Activated CD4-positive, alpha-beta T cell treated with anti-CD3 and anti-CD28 coated beads, Interleukin-2, amount 10 ng/mL, durations not matched to agents 24 days and 14 days (primary cell): ENCODE results near the gene UMPS. TPM values are rescaled to one million over a fixed set of nuclear protein-coding genes. Genes with fewer than 3 reads are reported as not detected.
A peak's percentile ranks its signal among the peaks of the same experiment; 100 is the strongest.

Source experiments
- DNase-seq: peaks from one replicate; pipeline ENCODE4 v3.0.0; 2022
- H3K27ac Mint-ChIP-seq: one replicate; pipeline ENCODE4 v1.8.0; 2022; ENCODE audit warnings: mild to moderate bottlenecking, mixed read lengths
- H3K27me3 Mint-ChIP-seq: one replicate; pipeline ENCODE4 v1.8.0; 2022; ENCODE audit warnings: mixed read lengths
- H3K36me3 Mint-ChIP-seq: one replicate; pipeline ENCODE4 v1.8.0; 2022; ENCODE audit warnings: low read depth, mild to moderate bottlenecking, mixed read lengths
- H3K4me1 Mint-ChIP-seq: one replicate; pipeline ENCODE4 v1.8.0; 2021; ENCODE audit warnings: mixed read lengths
- H3K4me3 Mint-ChIP-seq: one replicate; pipeline ENCODE4 v1.8.0; 2022; ENCODE audit warnings: mild to moderate bottlenecking, moderate library complexity, mixed read lengths
- H3K9me3 Mint-ChIP-seq: one replicate; pipeline ENCODE4 v1.8.0; 2021; ENCODE audit warnings: mixed read lengths
- intact Hi-C: fragments of 100-400 bp; cut with micrococcal nuclease; formaldehyde crosslinking; loops from one replicate; pipeline ENCODE4 v1.15.1; 2023
- total RNA-seq: library from RNA; stranded (reverse); gene quantifications from 2 replicates; pipeline ENCODE4 v1.2.3, GENCODE V29; 2022

Gene UMPS
- total RNA-seq, 1 donor from 2014 or later: 54.5 TPM

DNA sequence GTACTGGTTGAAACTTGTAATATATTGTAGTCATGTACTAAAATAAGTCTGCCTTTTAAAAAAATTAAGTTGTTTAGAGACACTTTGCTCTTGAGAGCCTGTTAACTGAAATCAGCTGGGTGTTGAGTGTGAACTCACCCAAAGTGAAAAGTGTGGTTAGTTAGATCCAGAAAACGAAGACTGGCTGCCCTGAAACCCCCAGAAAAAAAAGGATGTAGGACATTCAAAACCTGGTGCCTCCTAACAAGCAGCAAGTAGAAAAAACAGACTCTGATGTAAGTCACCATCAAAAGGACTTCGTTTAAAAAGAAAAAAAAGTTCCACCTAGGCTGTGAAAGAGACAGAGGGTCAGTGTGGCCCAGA, 40.8 kb downstream of the UMPS start:
- intact Hi-C loops: no loop called here
- Mint-ChIP-seq H3K36me3 (no peaks in the 10 kb centered on the region), H3K27ac (no peak overlapping the region), H3K4me3 (no peak overlapping the region), H3K27me3 (peaks cover 16% of the 10 kb centered on the region), H3K4me1 (no peaks in the 10 kb centered on the region), H3K9me3 (no peaks in the 10 kb centered on the region)
- no peak for DNase-seq

DNA sequence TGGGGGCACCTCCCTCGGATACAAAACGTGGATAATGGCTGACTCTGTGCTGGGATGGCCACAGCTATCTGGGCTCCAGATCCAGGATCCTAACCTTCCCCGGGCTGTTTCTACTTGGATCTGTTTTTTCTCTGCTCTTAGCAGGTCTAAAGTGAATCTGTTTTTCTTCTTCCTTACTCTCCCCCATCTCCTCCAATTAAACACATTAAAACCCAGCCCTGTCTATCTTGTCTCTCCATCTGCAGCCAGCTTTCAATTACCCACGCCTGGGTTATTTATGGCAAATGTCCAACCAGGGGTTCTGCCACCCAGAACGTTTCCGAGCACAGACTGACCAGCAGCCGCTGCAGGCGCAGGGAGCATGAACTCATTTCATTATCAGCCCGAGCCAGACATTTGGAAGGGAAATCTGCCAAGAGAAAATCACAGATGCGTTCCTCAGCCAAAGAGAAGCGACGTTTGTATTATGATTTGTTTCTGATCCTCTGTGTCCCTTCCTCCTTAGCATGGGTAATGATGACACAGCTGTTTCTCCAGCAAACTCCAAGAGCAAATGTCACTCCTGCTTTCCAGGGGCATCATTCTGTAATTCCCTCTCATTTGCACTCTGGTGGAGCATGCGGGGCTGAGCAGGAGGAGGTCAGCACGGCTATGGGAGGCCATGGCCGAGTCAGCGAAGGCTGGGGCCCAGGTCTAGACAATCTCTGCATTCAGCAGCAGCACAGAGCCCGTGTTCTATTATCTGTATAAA, 42.0 kb downstream of the UMPS start:
- Mint-ChIP-seq H3K4me3 (no peak overlapping the region), H3K27me3 (peaks cover 14% of the 10 kb centered on the region), H3K36me3 (no peaks in the 10 kb centered on the region), H3K4me1 (no peaks in the 10 kb centered on the region), H3K27ac (no peak overlapping the region), H3K9me3 (no peaks in the 10 kb centered on the region)
- intact Hi-C loops: no loop called here
- DNase-seq: no peak

DNA sequence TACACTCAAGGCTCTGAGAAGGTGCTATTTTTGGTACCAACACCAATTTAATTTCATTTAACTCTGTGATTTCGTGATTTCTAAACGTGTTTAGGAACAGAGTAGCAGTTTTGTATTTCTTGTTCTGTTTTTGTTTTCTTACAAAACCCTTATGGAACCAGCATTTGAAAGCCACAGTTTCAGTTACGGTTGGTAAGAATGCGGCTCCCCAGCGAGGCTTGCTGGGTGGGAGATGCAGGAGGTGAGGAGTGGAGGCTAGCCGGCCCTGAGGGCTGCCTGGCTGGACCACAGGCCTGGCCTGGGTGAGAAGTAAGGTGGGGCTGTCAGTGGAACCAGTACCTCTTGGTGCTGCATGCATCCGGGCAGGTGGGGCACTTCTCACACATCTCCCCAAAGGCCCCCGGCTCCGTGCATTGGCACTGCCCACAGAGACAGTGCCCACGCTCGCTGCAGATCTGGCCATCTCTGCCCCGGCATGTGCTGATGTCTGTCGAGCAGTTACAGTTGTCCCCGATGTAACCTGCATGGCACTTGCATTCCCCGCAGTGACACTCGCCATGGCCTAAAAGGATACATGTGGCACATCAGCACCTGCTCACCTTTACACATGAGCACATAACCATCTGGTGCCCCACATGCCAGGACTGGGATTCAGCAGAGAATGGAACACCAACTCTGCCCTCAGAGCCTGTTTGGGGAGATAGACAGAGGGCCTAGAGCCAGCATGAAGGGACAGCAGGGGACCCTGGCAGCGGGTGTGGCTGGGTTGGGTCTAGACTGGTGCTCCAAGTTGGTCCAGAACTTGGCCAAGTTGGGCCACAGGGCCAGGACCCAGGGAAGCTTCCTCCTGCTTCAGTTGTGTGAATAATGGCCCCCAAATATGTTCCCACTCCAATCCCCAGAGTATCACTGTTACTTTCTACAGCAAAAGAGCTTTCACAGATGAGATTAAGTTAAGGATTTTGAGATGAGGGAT, 43.4 kb downstream of the UMPS start:
- H3K36me3 Mint-ChIP-seq: no peaks in the 10 kb centered on the region
- DNase-seq: no peak
- intact Hi-C loops: no loop called here
- H3K27me3 Mint-ChIP-seq: peaks cover 14% of the 10 kb centered on the region
- H3K4me3 Mint-ChIP-seq: no peak overlapping the region
- no peaks in the 10 kb centered on the region for H3K4me1 Mint-ChIP-seq
- no peak overlapping the region for H3K27ac Mint-ChIP-seq
- no peaks in the 10 kb centered on the region for H3K9me3 Mint-ChIP-seq

DNA sequence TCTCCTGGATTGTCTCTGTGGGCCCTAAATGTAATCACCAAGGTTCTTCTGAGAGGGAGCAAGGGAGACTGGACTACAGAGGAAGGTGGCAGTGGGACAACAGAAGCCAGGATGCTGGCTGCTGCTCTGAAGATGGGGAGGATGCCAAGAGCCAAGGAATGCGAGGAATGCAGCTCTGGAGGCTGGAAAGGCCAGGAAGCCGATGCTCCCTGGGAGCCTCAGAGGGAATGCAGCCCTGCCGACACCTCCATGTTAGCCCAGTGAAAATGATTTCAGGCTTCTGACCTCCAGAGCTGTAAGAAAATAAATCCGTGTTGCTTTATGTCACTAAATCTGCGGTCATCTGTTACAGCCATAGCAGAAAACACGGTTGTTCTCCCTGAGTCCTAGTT, 44.1 kb downstream of the UMPS start:
- intact Hi-C loops: no loop called here
- Mint-ChIP-seq H3K4me3 (no peak overlapping the region), H3K9me3 (no peaks in the 10 kb centered on the region), H3K27me3 (peaks cover 14% of the 10 kb centered on the region), H3K4me1 (no peaks in the 10 kb centered on the region), H3K27ac (no peak overlapping the region), H3K36me3 (no peaks in the 10 kb centered on the region)
- DNase-seq: no peak

GRCh38 chr3:124774841-124775402, 44.7 kb downstream of the UMPS start:
- no peaks in the 10 kb centered on the region for H3K36me3 Mint-ChIP-seq
- no peaks in the 10 kb centered on the region for H3K4me1 Mint-ChIP-seq
- no peak for DNase-seq
- no peak overlapping the region for H3K27ac Mint-ChIP-seq
- H3K9me3 Mint-ChIP-seq: no peaks in the 10 kb centered on the region
- no peak overlapping the region for H3K4me3 Mint-ChIP-seq
- peaks cover 14% of the 10 kb centered on the region for H3K27me3 Mint-ChIP-seq
- intact Hi-C loops: no loop called here

DNA sequence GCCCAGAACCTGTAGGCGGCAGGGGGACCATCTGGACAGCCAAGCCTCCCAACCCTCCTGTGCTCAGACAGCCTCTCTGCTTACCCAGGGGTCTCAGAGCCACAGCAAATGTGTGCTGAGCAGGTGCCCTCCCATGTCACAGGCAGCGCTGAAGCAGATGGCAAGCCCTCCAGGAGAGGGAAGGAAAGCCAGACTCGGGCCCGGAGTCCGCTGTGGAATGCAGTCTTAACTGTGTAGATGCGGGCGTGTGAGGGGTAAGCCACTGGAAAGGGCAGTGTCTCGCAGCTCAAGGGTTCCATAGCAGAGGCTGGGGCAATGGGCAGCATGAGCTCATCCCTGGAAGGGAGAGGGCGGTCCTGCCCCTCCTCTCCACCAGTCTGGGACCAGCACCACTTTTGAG, 45.6 kb downstream of the UMPS start:
- intact Hi-C loops: no loop called here
- no peaks in the 10 kb centered on the region for H3K36me3 Mint-ChIP-seq
- no peaks in the 10 kb centered on the region for H3K9me3 Mint-ChIP-seq
- DNase-seq: no peak
- peaks cover 6% of the 10 kb centered on the region for H3K4me1 Mint-ChIP-seq
- peaks cover 13% of the 10 kb centered on the region for H3K27me3 Mint-ChIP-seq
- H3K27ac Mint-ChIP-seq: no peak overlapping the region
- no peak overlapping the region for H3K4me3 Mint-ChIP-seq

DNA sequence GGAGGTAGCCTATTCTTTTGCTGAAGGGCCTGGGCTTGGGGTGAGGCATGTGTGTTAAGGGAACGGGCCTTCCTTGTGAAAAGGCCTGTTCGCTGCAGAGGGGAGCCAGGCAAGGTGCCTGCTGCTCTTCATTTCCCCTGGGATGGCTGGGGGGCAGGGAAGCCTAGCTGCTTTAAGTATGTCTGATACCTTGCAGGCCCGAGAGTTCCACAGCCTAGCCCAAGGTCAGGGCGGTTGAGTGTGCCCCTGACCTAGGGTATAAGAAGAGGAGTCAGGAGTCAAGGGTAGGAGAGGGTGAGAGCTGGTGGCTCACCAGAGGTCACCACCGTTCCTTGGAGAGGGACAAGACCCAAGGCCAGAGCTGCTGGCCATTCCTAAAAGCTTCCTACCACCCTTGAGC, 46.6 kb downstream of the UMPS start:
- no peak for DNase-seq
- Mint-ChIP-seq H3K9me3 (no peaks in the 10 kb centered on the region), H3K27ac (no peak overlapping the region), H3K36me3 (no peaks in the 10 kb centered on the region), H3K4me1 (peaks cover 9% of the 10 kb centered on the region), H3K27me3 (peaks cover 9% of the 10 kb centered on the region), H3K4me3 (no peak overlapping the region)
- intact Hi-C loops: no loop called here

DNA sequence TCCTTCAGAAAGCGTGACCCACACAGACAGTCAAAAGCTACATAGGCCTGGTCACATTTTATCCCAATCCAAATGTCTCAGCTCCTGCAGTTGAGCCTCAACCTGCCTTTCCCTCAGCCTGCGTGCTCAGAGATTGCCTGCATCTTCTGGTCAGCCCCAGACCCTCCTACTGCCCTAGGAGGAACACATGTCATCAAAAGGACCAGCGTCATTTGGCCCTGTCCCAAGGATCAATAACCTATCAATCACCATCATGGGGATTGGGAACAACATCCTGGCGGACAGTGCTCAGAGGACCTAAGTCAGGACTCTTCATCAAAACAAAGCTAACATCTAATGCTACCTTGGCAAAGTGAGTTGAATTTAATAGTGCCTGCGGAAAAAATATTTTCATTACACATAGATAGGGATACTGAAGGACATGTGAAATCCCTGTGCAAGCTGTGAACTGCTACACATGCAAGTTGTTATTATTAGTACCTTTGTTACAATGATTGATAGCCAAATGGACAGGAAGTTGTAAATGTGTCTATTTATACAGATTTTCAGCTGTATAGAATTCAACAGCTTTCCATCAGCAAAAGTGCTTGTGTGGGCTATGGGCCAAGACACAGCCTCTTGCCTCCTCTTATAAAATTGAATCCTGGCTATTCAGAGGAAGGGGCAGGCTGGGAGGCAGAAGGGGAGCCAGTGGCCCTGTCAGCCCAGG, 47.7 kb downstream of the UMPS start:
- intact Hi-C loops: no loop called here
- no peak for DNase-seq
- no peaks in the 10 kb centered on the region for H3K9me3 Mint-ChIP-seq
- no peak overlapping the region for H3K27ac Mint-ChIP-seq
- no peaks in the 10 kb centered on the region for H3K36me3 Mint-ChIP-seq
- H3K27me3 Mint-ChIP-seq: peaks cover 2% of the 10 kb centered on the region
- peaks cover 9% of the 10 kb centered on the region for H3K4me1 Mint-ChIP-seq
- no peak overlapping the region for H3K4me3 Mint-ChIP-seq

DNA sequence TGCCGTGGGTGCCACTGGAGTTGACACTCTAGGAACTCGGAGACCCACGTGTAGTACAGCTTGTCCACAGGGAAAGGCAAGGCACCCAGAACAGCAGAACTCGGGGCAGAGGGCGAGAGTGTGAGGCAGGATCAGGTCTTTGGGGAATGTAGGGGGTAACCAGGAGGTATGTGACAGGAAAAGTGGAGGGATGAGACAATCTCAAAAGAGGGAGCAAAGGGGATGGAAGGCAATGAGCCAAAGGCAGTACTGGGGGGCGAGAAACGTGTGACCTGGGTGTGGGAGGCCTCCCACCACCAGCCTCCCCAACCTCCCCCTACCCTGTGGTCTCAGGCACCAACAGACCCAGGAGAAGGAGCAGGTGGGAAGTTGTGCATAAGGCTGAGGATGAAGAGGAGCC, 48.9 kb downstream of the UMPS start:
- no peak overlapping the region for H3K4me3 Mint-ChIP-seq
- no peak for DNase-seq
- H3K9me3 Mint-ChIP-seq: no peaks in the 10 kb centered on the region
- intact Hi-C loops: no loop called here
- peaks cover 2% of the 10 kb centered on the region for H3K27me3 Mint-ChIP-seq
- peaks cover 9% of the 10 kb centered on the region for H3K4me1 Mint-ChIP-seq
- no peak overlapping the region for H3K27ac Mint-ChIP-seq
- no peaks in the 10 kb centered on the region for H3K36me3 Mint-ChIP-seq

DNA sequence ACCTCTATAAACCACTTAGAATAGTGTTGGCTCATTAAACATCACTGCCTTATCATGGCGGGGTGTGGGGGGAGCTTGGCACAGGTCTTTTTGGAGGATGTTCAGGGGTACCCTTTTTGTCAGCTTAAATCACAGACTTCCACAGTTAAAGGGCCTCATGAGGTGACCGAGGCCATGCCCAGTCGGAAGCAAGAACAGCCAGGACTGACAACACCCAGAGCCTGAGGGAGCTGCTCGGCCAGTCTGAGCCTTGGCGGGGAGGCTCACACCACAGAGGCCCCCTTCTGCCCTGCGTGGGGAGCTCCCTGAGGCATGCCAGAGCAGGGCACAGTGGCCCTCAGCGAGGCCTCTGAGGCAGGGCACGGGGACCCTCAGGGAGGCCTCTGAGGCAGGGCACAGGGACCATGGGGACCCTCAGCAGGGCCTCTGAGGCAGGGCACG, 49.5 kb downstream of the UMPS start:
- no peak overlapping the region for H3K27ac Mint-ChIP-seq
- peaks cover 3% of the 10 kb centered on the region for H3K27me3 Mint-ChIP-seq
- H3K4me1 Mint-ChIP-seq: peaks cover 11% of the 10 kb centered on the region
- H3K9me3 Mint-ChIP-seq: no peaks in the 10 kb centered on the region
- no peak for DNase-seq
- H3K36me3 Mint-ChIP-seq: no peaks in the 10 kb centered on the region
- intact Hi-C loops: no loop called here
- H3K4me3 Mint-ChIP-seq: no peak overlapping the region

GRCh38 chr3:124780356-124780755, 50.1 kb downstream of the UMPS start:
- no peak for DNase-seq
- Mint-ChIP-seq H3K27me3 (peaks cover 3% of the 10 kb centered on the region), H3K9me3 (no peaks in the 10 kb centered on the region), H3K27ac (no peak overlapping the region), H3K36me3 (no peaks in the 10 kb centered on the region), H3K4me1 (peaks cover 11% of the 10 kb centered on the region), H3K4me3 (no peak overlapping the region)
- intact Hi-C loops: no loop called here

- intact Hi-C loops: no loop called here
- Mint-ChIP-seq H3K4me1 (peaks cover 11% of the 10 kb centered on the region), H3K4me3 (peak overlapping the region; percentile 23), H3K9me3 (no peaks in the 10 kb centered on the region), H3K27me3 (peaks cover 3% of the 10 kb centered on the region), H3K36me3 (no peaks in the 10 kb centered on the region), H3K27ac (peak overlapping the region; percentile 75)
- no peak for DNase-seq
Measured at GRCh38 chr3:124780761-124781475, 50.7 kb downstream of the UMPS start.
